Right lobe of liver (tissue), 6 donors: ENCODE measurements around the gene ZSCAN29. TPM values are rescaled to one million over a fixed set of nuclear protein-coding genes. Genes with fewer than 3 reads are reported as not detected.

Experiments
- ATAC-seq, 4 donors: fragments of 200-7000 bp; cut with Tn5 transposase; one replicate each; pipeline ENCODE4 v1.9.1; 2020; ENCODE audit warnings: mild to moderate bottlenecking in 4 of 4, moderate library complexity in 4 of 4
- DNase-seq, 3 donors: peaks; one replicate each; pipeline ENCODE4 v3.0.0-alpha.2; 2020
- H3K27ac ChIP-seq, 3 donors: fragments of 200-600 bp; one replicate each; pipeline ENCODE4 v1.8.0; 2022
- H3K27me3 ChIP-seq, 2 donors: fragments of 200-600 bp; one replicate each; pipeline ENCODE4 v1.8.0; 2022
- H3K36me3 ChIP-seq, 4 donors: fragments of 200-600 bp; sonication (generic) in 1 of 4; one replicate each; pipeline versions ENCODE4 v1.5.1 to v1.8.0; 2017 to 2022; ENCODE audit warnings: control low read depth in 1 of 4
- H3K4me1 ChIP-seq, 4 donors: fragments of 200-600 bp; sonication (generic) in 1 of 4; one replicate each; pipeline versions ENCODE4 v1.5.1 to v1.8.0; 2017 to 2022; ENCODE audit warnings: control low read depth in 1 of 4
- H3K4me3 ChIP-seq, 3 donors: fragments of 200-600 bp; one replicate each; pipeline ENCODE4 v1.8.0; 2022
- H3K9me3 ChIP-seq, 4 donors: fragments of 200-600 bp; sonication (generic) in 1 of 4; one replicate each; pipeline versions ENCODE4 v1.5.1 to v1.8.0; 2017 to 2022; ENCODE audit warnings: control low read depth in 1 of 4
- POLR2A ChIP-seq: fragments of 450-650 bp; IDR thresholded peaks from one replicate; pipeline ENCODE4 v1.6.1; 2017; ENCODE audit warnings: antibody characterized with exemption, mild to moderate bottlenecking
- WGBS: methylation state at CpG from one replicate; pipeline ENCODE4 v1.1.6; 2018; ENCODE audit warnings: low coverage, low lambda C conversion rate; ENCODE audit not compliant: insufficient coverage; ENCODE audit errors: missing lambda C conversion rate; 5-methylcytosine and 5-hydroxymethylcytosine counted together
- intact Hi-C, 2 donors: fragments of 100-400 bp; cut with DNase I; formaldehyde crosslinking; loops; one replicate each; pipeline versions ENCODE4 v1.11.2 to v1.14.1; 2022
- total RNA-seq, 6 experiments: library from RNA; depleted of rRNA in 2 of 6; stranded (reverse); fragments of >200 nt in 2 of 6; fragmentation: NEBNext Ultra II Directional in 3 of 6; extraction: Animal tissue kit (Norgen Biotek cat#: 25700) in 3 of 6; gene quantifications; one replicate each; pipeline versions ENCODE4 v1.1.0 to v1.2.4, GENCODE V29; 2016 to 2023
- TF ChIP-seq, protein P1 (sequence below), 4 donors: fragments of 200-600 bp in 3 of 4; fragments of 450-650 bp in 1 of 4; IDR thresholded peaks; one replicate each; pipeline versions ENCODE4 v1.5.1 to v1.8.0; 2016 to 2022; ENCODE audit warnings: antibody characterized with exemption in 4 of 4, mild to moderate bottlenecking in 2 of 4
- donor health status: DM: no; HTN: yes; CAD: no.
- donor health status: DM: no; HTN: no; CAD: no.
- donor health status: DM: no; HTN: no; CAD: no.
- donor health status: DM: no; HTN: yes; CAD: no.
- donor health status: DM: no; HTN: yes; CAD: no.

The ZSCAN29 gene
- total RNA-seq, 6 experiments from 2014 or later, result 9.9 to 15.4 (median 13.4) TPM

DNA sequence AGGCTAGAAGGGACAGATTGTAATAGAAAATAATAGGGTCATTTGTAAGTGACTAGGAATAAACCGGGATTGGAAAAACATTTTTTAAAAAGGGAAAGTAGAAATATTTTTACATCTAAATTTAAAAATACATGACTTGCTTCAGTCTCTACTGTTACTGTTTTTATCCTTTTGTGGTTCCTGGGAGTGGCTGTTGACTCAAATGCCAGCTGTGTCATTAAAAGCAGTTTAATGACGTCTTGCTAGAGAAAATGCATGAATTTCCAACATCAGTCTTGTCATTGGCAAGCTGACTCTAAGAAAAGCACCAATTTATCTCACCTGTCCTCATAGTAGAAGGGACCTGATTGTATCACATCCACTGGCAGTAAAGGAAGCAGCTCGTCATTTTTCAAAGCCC, 23.7 kb downstream of the ZSCAN29 start:
- H3K9me3 ChIP-seq, result no peaks in the 10 kb centered on the region
- no peak for TF ChIP-seq POLR2A
- TF ChIP-seq, protein P1, sequence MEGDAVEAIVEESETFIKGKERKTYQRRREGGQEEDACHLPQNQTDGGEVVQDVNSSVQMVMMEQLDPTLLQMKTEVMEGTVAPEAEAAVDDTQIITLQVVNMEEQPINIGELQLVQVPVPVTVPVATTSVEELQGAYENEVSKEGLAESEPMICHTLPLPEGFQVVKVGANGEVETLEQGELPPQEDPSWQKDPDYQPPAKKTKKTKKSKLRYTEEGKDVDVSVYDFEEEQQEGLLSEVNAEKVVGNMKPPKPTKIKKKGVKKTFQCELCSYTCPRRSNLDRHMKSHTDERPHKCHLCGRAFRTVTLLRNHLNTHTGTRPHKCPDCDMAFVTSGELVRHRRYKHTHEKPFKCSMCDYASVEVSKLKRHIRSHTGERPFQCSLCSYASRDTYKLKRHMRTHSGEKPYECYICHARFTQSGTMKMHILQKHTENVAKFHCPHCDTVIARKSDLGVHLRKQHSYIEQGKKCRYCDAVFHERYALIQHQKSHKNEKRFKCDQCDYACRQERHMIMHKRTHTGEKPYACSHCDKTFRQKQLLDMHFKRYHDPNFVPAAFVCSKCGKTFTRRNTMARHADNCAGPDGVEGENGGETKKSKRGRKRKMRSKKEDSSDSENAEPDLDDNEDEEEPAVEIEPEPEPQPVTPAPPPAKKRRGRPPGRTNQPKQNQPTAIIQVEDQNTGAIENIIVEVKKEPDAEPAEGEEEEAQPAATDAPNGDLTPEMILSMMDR (IDR thresholded peaks at IDR 0.05), result no peak
- WGBS, result 89% methylated on average over 3 of the region's 3 CpGs
- peaks cover 0 to 6% (median 0%) of the 10 kb centered on the region in 4 donors for H3K4me1 ChIP-seq
- no peak overlapping the region for H3K4me3 ChIP-seq
- ATAC-seq (no peak), DNase-seq (no peak)
- no peak overlapping the region for H3K27ac ChIP-seq
- H3K36me3 ChIP-seq, result peaks cover 0 to 38% (median 9%) of the 10 kb centered on the region in 4 donors
- intact Hi-C loops, result no loop called here
- H3K27me3 ChIP-seq, result no peaks in the 10 kb centered on the region

DNA sequence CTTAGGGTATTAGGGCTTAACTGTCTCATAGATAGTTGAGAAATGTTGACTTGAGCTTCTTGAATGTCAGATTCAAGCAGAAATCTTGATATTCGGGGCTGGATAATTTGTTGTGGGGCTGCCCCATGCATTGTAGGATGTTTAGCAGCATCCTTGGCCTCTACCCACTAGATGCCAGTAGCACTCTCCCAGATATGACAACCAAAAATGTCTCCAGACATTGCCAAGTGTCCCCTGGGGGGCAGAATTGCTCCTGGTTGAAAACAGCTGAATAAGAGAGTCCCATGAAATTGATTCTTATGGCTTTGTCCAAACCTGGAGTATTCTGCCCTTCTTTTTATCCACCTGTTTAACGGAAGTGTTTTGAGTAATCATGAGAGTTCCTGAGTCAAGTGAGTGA, 24.5 kb downstream of the ZSCAN29 start:
- H3K9me3 ChIP-seq, result no peaks in the 10 kb centered on the region
- WGBS, result 92% methylated on average over 1 of the region's 2 CpGs
- DNase-seq (no peak), ATAC-seq (no peak)
- peaks cover 0 to 9% (median 0%) of the 10 kb centered on the region in 4 donors for H3K4me1 ChIP-seq
- H3K36me3 ChIP-seq, result peaks cover 0 to 32% (median 9%) of the 10 kb centered on the region in 4 donors
- H3K4me3 ChIP-seq, result no peak overlapping the region
- no peak for TF ChIP-seq POLR2A
- TF ChIP-seq, protein P1 (IDR thresholded peaks at IDR 0.05), result no peak
- intact Hi-C loops, result no loop called here
- H3K27ac ChIP-seq, result no peak overlapping the region
- no peaks in the 10 kb centered on the region for H3K27me3 ChIP-seq

DNA sequence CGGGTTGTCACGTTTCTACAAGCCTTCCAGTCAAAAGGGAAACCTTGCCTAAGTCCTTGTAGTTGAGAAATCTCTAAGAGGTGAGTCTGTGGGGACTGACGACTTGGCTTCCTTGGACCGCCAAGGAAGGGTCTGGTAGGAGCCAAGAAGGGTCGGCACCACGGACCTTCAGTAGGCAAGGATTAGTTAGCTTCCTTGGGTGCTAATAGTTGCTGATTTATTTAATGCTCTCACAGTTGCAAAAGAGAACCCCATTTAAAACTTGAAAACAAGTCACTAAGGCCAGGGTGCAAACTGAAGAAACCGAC, 40.1 kb downstream of the ZSCAN29 start:
- 0% methylated on average over 7 of the region's 7 CpGs for WGBS
- DNase-seq (no peak), ATAC-seq (no peak)
- H3K27me3 ChIP-seq, result no peaks in the 10 kb centered on the region
- H3K36me3 ChIP-seq, result peaks cover 0 to 7% (median 0%) of the 10 kb centered on the region in 4 donors
- peak overlapping the region; percentile 67 to 68 (median 68) for H3K4me3 ChIP-seq
- peaks cover 0 to 11% (median 5%) of the 10 kb centered on the region in 4 donors for H3K4me1 ChIP-seq
- intact Hi-C loops, result no loop called here
- H3K9me3 ChIP-seq, result no peaks in the 10 kb centered on the region
- peak overlapping the region; percentile 69 to 86 (median 82) for H3K27ac ChIP-seq
- TF ChIP-seq POLR2A, result no peak
- TF ChIP-seq, protein P1 (IDR thresholded peaks at IDR 0.05), result no peak

DNA sequence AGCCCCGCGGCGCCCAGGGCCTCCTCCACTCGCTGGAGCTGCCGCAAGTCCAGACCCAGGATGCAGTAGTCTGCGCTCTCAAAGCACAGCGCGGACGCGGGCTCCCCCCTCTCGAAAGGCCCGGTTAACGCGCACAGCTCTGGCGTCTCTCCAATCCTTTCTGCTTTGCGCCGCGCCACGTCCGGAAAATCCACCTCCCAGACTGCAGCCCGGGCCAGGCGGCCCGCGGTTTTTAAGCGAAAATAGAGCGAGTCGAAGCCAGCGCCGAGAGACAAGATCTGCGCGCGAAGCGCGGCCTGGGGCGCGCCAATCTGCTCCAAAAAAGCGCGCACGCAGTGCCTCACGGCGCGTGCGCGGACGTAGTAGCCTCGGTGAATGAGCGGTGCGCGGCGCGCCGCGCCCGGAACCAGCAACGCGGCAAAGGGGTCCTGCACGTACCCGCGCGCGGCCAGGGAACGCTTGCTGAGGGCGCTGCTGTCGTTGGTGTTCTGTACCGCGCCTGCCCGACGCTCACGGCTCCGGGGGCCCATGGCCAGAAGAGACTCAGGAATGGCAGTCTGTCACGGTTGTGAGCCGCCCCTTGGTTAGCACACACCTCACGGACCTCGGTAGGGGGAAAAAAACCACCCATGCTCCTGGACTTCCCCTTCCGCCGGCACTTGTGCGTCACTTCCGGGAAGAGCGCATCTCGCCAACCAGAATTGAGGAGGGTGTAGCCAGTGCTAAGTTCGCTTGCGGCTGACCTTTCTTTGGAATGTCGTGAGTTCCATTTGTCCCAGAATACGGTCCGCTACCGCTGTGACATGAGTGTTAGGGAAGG, 40.7 kb downstream of the ZSCAN29 start, which contains the start of gene LCMT2:
Gene LCMT2, minus strand, starts transcription at position 614 of the 820 bp plus-strand sequence. Its CDS starts 84 bp downstream, at position 530.
- peak; percentile 84 for TF ChIP-seq POLR2A
- TF ChIP-seq, protein P1 (IDR thresholded peaks at IDR 0.05), result peak in 1 of 4 donors; percentile 12
- Histone ChIP-seq H3K4me1 (peaks cover 0 to 11% (median 5%) of the 10 kb centered on the region in 4 donors), H3K4me3 (peak within 1 kb of the TSS; percentile 67 to 68 (median 68)), H3K36me3 (peaks cover 0 to 6% (median 0%) of the 10 kb centered on the region in 4 donors), H3K27ac (peak within 1 kb of the TSS; percentile 69 to 86 (median 82)), H3K9me3 (no peaks in the 10 kb centered on the region), H3K27me3 (no peaks in the 10 kb centered on the region)
- ATAC-seq, result peak; percentile 96 to 98 (median 96)
- 0% methylated on average over 17 of the region's 86 CpGs for WGBS
- DNase-seq, result peak; percentile 90 to 96 (median 94)
- intact Hi-C loops, result no loop called here
